ENCODE results near the gene CCND1. TPM values are rescaled to one million over a fixed set of nuclear protein-coding genes. Genes with fewer than 3 reads are reported as not detected.

Gene CCND1
- 344 and 770 TPM in 2 replicates for total RNA-seq (ENCODE audit: low replicate concordance)

- DNase-seq (ENCODE audit: low read depth) = peak; percentile 94
- TF ChIP-seq CTCF (IDR thresholded peaks at IDR 0.05; ENCODE audit: insufficient read depth, low read length) = peak; percentile 52
- peak within 1 kb of the TSS; percentile 98 for H3K4me3 ChIP-seq (ENCODE audit: low read depth, low read length)
These were observed at the start of gene CCND1 for GRCh38 chr11:69640995-69641581. CCND1 (plus strand) TSS chr11:69641156; CDS start chr11:69641314, 158 bp downstream.

- no peak overlapping the region for H3K4me3 ChIP-seq (ENCODE audit: low read depth, low read length)
- TF ChIP-seq CTCF (IDR thresholded peaks at IDR 0.05; ENCODE audit: insufficient read depth, low read length) = no peak
- DNase-seq (ENCODE audit: low read depth) = no peak
These were observed 47.8 kb upstream of the CCND1 start for GRCh38 chr11:69592986-69593650.

DNA sequence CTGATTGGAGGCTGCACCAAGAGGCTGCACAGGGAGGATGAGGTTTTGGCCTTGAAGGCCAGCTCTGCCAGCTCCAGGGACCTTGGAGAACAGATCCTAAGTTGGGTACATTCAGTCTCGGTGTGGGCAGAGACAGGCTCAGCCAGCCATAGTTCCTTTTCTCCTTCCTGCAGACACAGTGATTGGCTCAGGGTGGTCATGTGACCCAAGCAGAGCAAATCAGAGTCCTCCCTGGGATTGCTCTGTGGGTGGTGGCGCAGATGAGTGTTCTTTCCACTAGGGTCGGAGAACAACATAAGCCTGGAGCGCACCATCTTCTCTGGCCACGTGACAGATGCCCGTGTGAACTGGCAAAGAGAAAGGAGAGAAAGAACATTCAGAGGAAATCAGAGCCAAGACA, 47.1 kb upstream of the CCND1 start:
- no peak for TF ChIP-seq CTCF (IDR thresholded peaks at IDR 0.05; ENCODE audit: insufficient read depth, low read length)
- no peak overlapping the region for H3K4me3 ChIP-seq (ENCODE audit: low read depth, low read length)
- no peak for DNase-seq (ENCODE audit: low read depth)

DNA sequence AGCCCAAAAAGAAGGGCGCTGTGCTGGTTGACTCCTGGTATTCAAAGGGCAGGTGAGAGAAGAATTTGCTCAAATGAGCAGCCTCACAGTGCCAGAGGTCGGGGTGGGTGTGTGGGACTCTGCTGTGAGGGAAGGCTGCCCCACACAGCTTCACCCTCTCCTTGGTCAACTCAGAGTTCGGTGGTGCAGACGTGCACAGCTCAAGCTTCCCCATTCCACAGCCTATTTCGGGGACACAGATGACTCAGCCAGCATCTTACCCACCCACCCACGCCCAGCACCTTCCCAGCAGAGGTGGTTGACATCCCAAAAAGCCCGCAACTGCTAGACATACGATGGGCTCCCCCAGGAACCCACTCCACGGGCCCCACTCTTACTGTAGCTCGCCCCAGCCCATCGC, 46.5 kb upstream of the CCND1 start:
- TF ChIP-seq CTCF (IDR thresholded peaks at IDR 0.05; ENCODE audit: insufficient read depth, low read length) = no peak
- DNase-seq (ENCODE audit: low read depth) = no peak
- H3K4me3 ChIP-seq (ENCODE audit: low read depth, low read length) = no peak overlapping the region

GRCh38 chr11:69595805-69596665, 44.9 kb upstream of the CCND1 start:
- DNase-seq (ENCODE audit: low read depth) = no peak
- H3K4me3 ChIP-seq (ENCODE audit: low read depth, low read length) = no peak overlapping the region
- no peak for TF ChIP-seq CTCF (IDR thresholded peaks at IDR 0.05; ENCODE audit: insufficient read depth, low read length)

DNA sequence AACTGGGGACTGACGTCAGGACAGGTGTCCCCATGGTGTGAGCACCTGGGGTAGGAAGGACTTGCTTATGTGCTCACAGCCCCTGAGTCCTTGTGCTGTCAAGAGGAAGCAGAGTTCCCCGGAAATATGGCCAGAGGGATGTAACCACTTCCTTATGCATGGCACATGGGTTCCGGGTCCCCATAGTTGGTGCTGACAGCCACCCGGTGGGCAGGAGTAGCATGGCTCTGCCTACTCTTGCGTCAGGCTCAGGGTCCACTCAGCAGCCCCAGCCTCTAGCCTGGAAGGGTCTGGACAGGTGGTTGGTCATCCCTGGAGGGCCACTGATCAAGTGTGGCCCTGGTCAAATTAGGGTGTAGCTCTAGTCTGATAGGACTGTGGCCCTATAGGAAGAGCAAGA, 42.8 kb upstream of the CCND1 start:
- H3K4me3 ChIP-seq (ENCODE audit: low read depth, low read length) = no peak overlapping the region
- no peak for DNase-seq (ENCODE audit: low read depth)
- no peak for TF ChIP-seq CTCF (IDR thresholded peaks at IDR 0.05; ENCODE audit: insufficient read depth, low read length)
